ENCODE results near the gene TMEM190. TPM values are rescaled to one million over a fixed set of nuclear protein-coding genes. Genes with fewer than 3 reads are reported as not detected.

The TMEM190 gene
- polyA plus RNA-seq, 1 donor: 0.48 TPM

DNA sequence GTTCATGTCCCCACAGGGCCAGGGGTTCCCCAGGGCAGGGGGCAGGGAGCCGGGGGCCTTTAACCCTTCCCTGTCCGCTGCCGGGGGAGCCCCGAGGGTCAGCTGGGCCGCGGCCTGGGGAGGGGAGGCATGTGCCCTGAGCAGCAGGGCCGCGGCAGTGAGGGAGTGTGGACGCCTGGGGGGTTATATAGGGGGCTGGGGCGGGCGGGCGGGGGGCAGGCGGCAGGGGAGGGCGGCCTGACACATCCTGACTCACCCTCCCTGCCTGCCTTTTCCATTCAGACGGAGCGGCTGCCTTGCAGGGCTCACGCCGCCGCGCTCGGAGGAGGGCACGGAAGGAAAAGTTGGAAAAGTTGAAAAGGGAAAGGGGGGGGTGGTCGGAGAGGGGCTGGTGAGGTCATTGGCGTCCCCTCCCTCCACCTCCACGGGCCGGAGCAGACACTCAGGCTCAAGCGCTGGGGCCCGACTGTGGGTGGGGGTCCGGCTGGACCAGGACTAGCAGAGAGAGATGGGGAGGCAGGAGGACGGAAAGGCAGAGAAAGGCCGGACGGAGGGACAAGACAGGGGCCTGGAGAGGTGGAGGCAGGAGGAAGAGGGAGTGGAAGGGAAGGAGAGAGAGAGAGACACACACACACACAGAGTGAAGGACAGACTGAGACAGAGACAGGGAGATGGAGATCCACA, 6.2 kb upstream of the TMEM190 start, which contains the start of gene IL11:
IL11 (minus strand) TSS at position 159 of the 684 bp plus-strand sequence; CDS start at position 6, 153 bp downstream.
- DNase-seq: no peak

DNA sequence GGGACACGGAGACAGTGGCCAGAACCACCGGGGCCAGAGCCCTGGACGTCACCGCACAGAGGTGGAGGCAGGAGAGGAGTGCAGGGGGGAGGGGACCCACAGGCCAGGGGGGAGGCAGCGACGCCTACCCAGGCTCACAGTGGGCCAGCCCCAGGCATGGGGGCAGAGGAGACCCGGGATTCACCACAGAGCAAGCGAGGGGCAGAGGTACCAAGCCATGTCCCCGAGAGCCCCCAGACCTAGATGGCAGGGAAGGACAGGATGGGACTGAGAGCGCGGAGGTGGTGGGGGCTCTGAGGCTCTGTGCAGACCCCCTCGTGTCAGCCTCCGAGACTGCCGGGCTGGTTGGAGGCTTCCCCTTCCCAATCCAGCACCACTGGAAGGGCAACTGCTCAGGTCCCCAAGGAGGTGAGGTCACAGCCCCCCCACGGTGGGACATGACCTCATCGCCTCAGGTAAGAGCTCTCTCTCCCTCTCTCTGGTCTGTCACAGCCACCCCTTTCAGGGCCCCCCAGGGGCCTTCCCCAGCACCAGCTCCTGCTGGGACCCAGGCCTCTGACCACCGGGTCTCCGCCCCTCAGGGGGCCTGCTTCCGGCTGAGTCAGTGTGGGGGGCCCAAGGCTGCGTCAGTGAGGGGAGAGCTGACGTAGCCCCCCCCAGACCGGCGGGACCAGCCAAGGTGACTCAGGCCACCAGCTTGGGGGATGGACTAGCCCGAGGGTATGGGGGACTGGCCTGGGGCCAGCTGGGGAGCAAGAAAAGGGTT, 4.1 kb upstream of the TMEM190 start:
- DNase-seq: no peak

DNA sequence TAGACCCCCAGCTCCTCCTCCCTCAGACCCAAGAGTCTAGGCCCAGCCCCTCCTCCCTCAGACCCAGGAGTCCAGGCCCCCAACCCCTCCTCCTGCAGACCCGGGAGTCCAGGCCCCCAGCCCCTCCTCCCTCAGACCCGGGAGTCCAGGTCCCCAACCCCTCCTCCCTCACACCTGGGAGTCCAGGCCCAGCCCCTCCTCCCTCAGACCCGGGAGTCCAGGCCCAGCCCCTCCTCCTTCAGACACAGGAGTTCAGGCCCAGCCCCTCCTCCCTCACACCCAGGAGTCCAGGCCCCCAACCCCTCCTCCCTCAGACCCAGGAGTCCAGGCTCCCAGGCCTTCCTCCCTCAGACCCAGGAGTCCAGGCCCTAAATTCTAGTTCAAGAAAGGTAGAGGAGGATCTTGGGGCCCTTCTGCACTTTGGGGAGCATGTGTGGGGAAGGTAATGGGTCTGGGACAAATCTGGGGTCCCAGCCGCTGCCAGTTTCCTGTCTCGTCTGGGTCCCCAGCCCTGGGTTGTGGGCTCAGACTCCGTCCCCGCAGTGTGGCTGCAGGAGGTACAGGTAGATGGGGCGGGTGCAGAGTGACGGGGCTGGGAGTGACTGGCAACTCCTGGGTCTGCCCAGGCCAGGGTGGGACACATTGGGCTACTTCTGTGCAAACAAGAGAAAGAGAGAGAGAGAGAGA, 3.2 kb upstream of the TMEM190 start:
- no peak for DNase-seq

DNA sequence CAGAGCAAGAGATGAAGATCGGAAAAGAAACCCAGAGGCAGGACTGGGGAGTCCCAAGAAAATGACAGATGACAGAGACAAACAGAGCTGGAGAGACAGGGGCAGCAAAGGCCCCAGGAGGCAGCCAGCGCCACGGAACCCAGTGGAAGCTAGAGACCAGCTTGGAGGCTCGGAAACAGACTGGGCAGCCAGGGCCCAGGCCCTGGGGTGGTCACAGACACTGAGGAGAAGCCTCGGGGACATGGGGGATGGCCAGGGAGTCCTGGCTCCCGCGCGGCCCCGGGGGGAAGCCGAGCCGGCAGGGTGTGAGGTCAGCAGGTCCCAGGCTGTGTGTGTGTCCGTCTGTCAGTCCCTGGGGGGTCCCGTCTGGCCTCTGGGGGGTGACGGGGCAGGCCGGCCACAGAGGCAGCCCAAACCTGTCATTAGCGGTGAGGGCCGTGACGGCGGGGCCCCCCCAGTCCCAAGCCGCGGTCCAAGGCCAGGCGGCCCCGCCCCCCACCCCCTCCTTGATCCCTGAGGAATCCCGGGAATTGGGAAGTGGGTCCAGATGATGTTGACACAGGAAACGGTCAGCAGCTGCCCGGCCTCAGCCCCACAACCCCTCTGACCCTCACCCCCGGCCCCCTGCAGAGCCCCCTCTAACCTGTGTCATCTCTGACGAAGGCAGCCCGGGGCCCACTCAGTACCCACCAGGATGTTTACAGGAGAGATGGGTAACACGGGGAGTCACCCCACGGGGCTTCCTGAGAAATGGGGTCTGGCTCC, 2.5 kb upstream of the TMEM190 start:
- DNase-seq: no peak

DNA sequence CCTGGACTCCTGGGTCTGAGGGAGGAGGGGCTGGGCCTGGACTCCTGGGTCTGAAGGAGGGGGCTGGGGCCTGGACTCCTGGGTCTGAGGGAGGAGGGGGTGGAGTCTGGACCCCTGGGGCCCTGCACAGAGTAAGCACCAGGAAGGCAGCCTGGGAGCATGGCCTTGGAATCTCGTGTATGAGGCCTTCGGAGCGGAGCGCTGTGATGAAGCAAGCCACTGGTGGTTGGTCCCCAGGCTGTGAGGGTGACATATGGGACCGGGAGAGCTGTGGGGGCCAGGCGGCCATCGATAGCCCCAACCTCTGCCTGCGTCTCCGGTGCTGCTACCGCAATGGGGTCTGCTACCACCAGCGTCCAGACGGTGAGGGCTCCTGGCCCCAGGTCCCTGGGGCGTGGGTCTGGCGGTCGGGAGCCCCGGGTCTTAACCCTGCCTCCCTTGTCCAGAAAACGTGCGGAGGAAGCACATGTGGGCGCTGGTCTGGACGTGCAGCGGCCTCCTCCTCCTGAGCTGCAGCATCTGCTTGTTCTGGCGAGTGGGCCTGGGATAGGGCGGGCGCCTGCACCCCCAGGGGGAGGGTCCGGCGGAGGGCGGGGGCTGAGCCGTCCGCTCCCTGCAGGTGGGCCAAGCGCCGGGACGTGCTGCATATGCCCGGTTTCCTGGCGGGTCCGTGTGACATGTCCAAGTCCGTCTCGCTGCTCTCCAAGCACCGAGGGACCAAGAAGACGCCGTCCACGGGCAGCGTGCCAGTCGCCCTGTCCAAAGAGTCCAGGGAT, 918 bp downstream of the TMEM190 start:
- DNase-seq: no peak

DNA sequence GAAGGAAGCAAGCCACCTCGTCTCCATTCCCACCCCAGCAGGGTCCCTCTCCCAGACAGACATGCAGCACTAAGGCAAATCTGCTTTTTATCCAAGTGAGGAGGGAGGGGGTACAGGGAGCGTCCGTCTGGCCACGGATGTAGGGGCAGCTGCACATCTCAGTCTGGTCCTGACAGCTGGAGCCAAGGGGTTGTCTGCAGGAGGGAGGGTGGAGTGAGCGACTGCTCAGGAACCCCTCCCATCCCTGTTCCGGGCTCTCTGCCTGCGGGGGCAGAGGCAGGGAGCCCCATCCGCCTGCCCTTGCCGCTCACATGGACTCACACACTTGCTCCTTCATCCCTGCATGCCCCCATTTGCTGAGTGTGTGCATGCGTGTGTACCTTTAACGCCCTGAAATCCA, 2.5 kb downstream of the TMEM190 start:
- no peak for DNase-seq

DNA sequence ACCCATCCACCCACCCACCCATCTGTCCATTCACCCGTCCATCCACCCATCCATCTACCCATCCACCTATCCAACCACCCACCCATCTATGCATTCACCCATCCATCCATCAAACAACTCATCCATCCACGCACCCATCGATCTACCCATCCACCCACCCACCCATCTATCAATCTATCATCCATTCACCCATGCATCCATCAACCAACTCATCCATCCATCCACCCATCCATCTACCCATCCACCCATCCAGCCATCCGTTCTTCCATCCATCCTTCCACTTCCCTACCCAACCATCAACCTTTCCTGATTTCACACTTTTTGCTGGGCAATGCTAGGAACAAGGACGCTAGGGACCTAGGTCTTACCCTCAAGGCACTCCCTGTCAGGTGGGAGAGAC, 5.4 kb downstream of the TMEM190 start:
- no peak for DNase-seq

DNA sequence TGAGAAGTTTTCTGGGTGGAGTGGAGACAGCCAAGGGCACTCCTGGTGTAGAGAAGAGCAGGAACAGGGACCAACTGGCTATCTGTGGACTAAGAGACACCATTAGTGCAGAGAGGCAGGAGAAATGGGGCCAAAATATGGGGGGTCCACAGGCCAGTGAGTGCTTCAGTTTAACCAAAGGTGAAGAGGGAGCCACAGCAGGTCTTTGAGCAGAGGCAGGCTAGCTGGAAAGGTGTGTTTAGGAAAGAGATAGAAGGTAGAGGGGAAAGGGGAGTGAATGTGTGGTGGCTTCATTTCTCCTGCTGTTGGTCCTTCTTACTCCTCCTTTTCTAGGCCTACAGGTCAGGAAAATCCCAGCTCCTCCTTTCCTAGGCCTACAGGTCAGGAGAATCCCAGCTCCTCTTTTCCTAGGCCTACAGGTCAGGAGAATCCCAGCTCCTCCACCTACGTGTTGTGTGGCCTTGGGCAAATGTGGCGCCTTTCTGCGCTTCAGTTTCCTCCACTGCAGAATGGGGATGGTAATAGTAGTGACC, 6.0 kb downstream of the TMEM190 start:
- no peak for DNase-seq

DNA sequence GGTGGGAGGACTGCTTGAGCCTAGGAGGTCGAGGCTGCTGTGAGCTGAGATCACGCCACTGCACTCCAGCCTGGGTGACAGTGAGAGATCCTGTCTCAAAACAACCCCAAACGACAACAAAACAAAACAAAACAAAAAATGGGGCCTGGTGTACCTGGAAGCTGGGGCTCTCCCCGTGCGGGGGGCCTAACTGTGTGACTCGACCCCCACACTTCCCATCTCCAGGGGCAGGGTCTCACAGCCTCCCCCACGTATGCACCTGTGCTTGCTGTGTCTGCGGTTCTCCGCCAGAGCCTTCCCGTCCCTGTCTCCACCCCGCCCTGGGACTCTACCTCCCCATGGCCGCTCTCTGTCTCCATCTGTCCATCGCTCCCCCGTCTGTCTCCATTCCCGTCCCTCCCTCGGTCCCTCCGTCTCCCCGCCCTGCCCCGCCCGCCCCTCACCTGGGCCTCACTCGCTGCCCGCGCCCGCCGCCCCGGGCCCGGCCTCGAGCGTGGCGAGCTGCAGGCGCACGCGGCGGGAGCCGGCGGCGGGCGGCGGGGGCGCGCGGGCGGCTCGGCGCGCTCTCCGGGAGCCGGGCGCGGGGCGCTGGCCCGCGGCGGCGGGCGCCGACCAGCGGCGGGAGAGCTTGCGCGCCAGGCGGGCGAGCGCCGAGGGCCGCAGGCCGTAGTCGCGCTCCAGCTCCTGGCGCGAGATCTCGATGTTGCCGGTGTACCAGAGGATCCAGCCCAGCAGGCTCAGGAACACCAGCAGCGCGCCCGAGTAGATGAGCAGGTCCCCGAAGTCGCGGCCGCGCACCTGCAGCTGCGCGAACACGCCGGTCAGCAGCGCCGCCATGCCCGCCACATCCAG, 6.9 kb downstream of the TMEM190 start:
- no peak for DNase-seq

DNA sequence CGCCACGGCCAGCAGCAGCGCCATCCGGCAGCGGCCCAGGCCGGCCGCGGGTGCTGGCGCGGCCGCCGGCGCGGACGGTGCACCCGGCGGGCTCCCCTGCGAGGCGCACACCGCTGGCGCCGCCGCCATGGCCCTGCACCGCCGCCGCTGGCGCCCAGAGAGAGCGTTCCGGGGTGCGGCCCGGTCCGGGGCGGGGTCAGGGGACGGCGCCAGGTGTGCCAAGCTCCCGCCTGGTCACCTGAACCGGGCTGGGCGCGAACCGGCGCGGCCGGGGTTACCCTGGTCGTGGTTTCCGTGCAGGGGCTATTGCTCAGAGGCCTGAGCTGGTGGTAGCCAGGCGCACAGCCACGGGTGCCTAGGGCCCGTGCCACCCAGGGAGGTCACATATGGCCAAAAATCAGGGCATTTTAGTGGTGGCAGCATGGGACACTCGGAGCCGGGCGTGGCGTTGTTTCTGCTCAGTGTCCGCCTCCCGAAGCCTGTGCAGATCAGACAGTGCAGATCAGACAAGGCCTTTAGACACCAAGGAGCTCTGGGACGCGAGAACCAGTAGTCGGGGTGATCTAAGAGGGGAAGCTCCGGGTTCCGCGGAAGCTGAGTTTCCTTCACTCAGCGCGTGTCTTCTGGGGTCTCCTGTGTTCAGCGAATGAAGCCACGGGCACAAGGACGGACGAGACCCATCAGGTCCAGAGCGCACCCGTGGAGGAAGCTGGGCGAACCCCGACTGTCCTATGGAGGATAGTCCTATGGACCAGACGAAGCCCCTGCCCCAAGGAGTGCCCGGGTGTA, 7.7 kb downstream of the TMEM190 start, which contains the start of gene TMEM238:
TMEM238 (minus strand) TSS at position 162 of the 789 bp plus-strand sequence; CDS start at position 129, 33 bp downstream.
- DNase-seq: no peak

DNA sequence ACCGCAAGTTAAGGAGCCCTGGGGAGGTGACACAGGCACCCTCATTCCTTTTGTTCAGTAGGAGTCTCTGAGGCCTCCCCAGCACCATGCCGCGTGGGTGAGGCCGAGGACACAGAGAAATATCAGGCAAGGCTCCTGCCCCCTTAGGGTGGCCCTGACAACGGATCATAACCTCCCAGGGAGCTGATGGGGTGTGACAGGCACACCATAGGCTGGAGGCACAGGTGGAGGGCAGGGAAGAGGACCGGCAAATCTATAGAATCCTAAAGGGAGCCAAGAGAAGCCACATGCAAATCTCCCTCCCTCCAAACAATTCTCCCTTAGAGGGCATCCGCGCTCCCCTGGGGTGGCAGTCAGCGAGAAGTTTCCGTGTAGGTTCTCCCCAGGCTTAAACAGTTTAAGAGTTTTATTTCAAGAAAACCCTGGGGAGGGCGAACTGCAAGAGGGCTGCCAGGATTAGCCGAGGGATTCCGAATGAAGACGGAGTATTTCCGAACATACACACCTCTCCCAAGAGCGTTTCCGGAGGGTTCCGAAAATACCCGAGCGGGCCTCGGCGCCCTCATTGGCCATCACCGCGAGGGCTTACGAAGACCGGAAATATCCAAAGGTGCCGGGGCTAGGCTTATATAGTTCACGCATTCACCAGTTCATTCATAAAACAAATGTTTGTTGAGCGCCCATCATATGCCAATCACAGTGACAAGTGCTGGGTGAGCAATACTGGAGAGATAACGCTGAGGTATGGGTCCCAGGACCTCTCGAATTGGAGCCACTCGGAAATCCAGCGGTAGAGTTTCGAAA, 8.5 kb downstream of the TMEM190 start:
- DNase-seq: peak; percentile 97

DNA sequence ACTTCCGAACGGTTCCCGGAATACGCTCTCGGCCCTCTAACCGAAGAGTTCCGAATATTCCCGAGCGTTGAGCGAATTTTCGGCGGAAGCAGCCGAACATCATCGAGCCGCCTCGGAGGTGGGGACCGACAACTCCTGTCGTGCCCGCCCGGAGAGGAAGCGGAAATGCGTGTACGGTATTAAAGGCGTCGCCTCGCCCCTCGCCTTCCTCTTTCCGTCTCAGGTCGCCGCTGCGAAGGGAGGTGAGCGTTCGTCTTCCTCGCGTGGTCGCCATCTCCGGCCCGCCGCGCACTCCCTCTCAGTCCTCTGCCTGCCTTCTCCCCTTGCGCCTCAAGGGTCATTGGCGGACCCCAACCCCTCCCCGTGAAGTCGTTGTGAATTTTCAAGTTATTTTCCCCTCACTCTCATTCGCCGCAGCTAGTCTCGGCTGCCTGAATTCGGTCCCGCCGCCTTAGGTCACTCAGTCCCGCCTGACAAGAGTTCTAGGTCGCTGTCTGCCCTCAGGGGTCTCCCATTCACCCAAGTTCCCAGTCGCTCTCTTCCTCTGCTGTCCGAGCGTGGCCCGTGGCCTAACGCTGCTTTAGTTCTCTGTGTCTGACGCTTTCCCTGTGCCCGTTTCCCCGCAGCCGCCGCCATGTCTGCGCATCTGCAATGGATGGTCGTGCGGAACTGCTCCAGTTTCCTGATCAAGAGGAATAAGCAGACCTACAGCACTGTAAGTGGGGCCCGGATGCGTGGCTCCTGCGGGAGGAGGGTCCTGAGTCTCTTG, 9.3 kb downstream of the TMEM190 start, which contains the start of gene RPL28:
RPL28 (plus strand) TSS at position 209 of the 769 bp plus-strand sequence; CDS start at position 635, 426 bp downstream.
- peak; percentile 99 for DNase-seq

DNA sequence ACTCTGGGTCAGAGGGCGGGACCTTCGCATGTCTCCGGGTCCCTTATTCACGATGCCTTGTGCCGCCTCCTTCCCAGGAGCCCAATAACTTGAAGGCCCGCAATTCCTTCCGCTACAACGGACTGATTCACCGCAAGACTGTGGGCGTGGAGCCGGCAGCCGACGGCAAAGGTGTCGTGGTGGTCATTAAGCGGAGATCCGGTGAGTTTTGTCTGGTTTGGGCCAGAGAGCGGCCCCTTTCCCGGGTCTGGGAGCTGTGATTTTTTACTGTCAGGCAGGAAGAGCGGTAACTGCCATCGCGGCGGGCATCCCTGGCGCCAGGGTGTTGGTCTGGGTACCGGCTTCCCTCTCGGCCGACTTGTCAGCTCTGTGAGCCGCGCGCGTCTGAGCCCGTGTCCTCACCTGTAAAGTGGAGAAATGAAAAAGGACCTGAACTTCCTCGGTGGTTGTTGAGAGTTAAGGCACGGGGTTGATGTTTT, 9.9 kb downstream of the TMEM190 start:
- DNase-seq: no peak

DNA sequence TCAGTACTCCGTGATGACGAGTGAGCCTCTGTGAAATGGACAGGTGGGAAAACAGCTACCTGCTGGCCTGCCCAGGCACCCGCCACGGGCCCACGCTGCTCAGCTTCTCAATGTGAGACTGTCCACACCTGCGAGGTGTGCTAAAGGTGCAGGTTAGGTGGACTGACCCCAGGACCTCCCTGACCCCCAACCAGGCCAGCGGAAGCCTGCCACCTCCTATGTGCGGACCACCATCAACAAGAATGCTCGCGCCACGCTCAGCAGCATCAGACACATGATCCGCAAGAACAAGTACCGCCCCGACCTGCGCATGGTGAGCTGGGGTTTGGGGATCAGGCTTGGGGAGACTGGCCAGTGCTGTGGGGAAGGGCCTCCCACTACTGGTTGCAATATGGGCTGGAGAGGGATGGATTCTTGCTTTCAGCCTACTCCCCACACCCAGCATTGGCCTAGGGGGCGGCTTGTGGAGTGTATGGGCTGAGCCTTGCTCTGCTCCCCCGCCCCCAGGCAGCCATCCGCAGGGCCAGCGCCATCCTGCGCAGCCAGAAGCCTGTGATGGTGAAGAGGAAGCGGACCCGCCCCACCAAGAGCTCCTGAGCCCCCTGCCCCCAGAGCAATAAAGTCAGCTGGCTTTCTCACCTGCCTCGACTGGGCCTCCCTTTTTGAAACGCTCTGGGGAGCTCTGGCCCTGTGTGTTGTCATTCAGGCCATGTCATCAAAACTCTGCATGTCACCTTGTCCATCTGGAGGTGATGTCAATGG, 11.3 kb downstream of the TMEM190 start:
- no peak for DNase-seq

DNA sequence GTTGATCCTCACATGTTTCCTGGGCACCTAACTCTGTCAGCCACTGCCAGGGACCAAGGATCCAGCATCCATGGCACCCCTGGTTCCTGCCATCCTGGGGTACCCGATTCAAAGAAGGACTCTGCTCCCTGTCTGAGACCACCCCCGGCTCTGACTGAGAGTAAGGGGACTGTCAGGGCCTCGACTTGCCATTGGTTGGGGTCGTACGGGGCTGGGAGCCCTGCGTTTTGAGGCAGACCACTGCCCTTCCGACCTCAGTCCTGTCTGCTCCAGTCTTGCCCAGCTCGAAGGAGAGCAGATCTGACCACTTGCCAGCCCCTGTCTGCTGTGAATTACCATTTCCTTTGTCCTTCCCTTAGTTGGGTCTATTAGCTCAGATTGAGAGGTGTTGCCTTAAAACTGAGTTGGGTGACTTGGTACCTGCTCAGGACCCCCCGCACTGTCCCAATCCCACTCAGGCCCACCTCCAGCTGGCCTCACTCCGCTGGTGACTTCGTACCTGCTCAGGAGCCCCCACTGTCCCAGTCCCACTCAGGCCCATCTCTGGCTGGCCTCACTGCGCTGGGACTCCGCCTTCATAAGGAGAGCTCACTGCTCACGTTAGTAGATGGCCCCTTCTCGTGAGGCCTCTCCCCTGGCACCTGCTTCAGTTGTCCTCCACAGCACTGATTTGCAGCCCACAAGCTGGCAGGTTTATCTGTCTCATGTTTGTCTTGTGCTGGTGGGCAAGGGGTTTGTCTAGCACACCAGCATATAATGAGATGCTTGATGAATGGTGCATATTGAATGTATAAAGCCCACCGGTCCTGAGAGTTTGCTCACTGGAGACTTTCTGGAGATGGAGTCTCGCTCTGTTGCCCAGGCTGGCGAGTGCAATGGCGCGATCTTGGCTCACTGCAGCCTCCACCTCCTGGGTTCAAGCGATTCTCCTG, 13.0 kb downstream of the TMEM190 start:
- no peak for DNase-seq

All from left kidney (tissue), 2 donors.